ENCODE measurements around the gene RRAGD. TPM values are rescaled to one million over a fixed set of nuclear protein-coding genes. Genes with fewer than 3 reads are reported as not detected.

RRAGD gene
- total RNA-seq, 2 donors from 2014 or later = 0.95 to 2.0 TPM

DNA sequence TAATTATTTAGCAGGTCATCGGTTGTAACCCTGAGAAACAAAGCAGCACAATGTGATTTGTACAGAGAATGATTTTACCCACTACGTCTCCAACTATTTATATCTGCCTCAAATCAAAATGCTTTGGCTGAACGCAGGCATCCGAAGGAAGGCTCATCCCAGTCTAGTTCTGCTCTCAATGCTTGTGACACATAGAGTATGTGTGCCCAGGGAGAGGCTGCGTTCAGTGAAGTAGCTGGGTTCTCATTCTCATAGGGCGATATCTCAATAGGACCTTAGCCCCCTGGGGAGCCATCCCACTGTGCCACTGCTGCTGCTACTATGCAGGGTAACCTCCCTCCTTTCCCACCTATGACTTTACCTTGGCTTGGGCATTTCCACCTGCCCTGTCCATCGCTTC is 97.4 kb downstream of the RRAGD start:
- H3K4me1 ChIP-seq (ENCODE audit: control insufficient read depth, insufficient read depth, low read length) = no peaks in the 10 kb centered on the region
- no peak overlapping the region for H3K27ac ChIP-seq (ENCODE audit: low read depth, low read length)
- no peak overlapping the region for H3K9ac ChIP-seq (ENCODE audit: extremely low read depth, low read length, poor library complexity, severe bottlenecking)
- Mint-ChIP-seq H3K4me1 (peaks cover 9% of the 10 kb centered on the region), H3K27ac (no peak overlapping the region), H3K27me3 (ENCODE audit: insufficient read depth) (peaks cover 4% of the 10 kb centered on the region), H3K9me3 (peaks cover 6% of the 10 kb centered on the region), H3K4me3 (no peak overlapping the region), H3K36me3 (ENCODE audit: low read depth) (peaks cover 4% of the 10 kb centered on the region)
- H3K9me3 ChIP-seq (ENCODE audit: control insufficient read depth, low read length) = peaks cover 6% of the 10 kb centered on the region
- TF ChIP-seq, protein P1, sequence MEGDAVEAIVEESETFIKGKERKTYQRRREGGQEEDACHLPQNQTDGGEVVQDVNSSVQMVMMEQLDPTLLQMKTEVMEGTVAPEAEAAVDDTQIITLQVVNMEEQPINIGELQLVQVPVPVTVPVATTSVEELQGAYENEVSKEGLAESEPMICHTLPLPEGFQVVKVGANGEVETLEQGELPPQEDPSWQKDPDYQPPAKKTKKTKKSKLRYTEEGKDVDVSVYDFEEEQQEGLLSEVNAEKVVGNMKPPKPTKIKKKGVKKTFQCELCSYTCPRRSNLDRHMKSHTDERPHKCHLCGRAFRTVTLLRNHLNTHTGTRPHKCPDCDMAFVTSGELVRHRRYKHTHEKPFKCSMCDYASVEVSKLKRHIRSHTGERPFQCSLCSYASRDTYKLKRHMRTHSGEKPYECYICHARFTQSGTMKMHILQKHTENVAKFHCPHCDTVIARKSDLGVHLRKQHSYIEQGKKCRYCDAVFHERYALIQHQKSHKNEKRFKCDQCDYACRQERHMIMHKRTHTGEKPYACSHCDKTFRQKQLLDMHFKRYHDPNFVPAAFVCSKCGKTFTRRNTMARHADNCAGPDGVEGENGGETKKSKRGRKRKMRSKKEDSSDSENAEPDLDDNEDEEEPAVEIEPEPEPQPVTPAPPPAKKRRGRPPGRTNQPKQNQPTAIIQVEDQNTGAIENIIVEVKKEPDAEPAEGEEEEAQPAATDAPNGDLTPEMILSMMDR (conservative IDR thresholded peaks at IDR 0.05) = no peak
- no peak for DNase-seq
- 93 to 100% methylated on average over 5 to 7 of the region's 7 CpGs for WGBS, 2 experiments (ENCODE audit: insufficient coverage in 1 of 2, insufficient read length in 1 of 2)
- no peaks in the 10 kb centered on the region for H3K36me3 ChIP-seq (ENCODE audit: control insufficient read depth, insufficient read depth, low read length)
- no peak overlapping the region for H3K4me3 ChIP-seq (ENCODE audit: low read length)
- H3K27me3 ChIP-seq (ENCODE audit: control insufficient read depth, insufficient read depth, low read length, poor library complexity, severe bottlenecking) = no peaks in the 10 kb centered on the region

Other genes starting within 250 kb of the RRAGD start
- under 1 TPM in 1 of 2 donors, not detected in 1; 0.46 TPM for gene GABRR1, start 194.9 kb downstream of the RRAGD start, total RNA-seq
- under 1 TPM; 0.15 to 0.27 TPM for gene GABRR2, start 97.0 kb downstream of the RRAGD start, total RNA-seq
- gene UBE2J1, start 59.6 kb downstream of the RRAGD start, total RNA-seq = 10 to 100 TPM; 20.1 to 21.9 TPM
- gene ANKRD6, start 20.9 kb upstream of the RRAGD start, total RNA-seq = 100 to 1,000 TPM in 1 of 2 donors, 10 to 100 TPM in 1; 88.7 to 110 TPM
- gene LYRM2, start 226.5 kb upstream of the RRAGD start, total RNA-seq = 10 to 100 TPM; 20.4 to 21.9 TPM